WTC11 (cell line): Measurements from ENCODE around the gene MCM3AP. TPM values are rescaled to one million over a fixed set of nuclear protein-coding genes. Genes with fewer than 3 reads are reported as not detected.

Experiments used
- ATAC-seq: fragments of 200-7000 bp; cut with Tn5 transposase; 2 replicates; pipeline ENCODE4 v1.10.0; 2021; ENCODE audit warnings: mild to moderate bottlenecking, moderate library complexity
- CTCF ChIA-PET: fragments of 300-600 bp; sonication (Branson Sonifier 250); formaldehyde crosslinking; loops from one replicate; lab custom pipeline; 2021; ENCODE audit warnings: antibody characterized with exemption; lab: Charles Lee
- POLR2A ChIA-PET: fragments of 350-600 bp; sonication (Branson Sonifier 250); formaldehyde crosslinking; loops from one replicate; lab custom pipeline; 2021; ENCODE audit warnings: antibody characterized with exemption; lab: Charles Lee
- DNase-seq: peaks from one replicate; pipeline ENCODE4 v3.0.0; 2021; ENCODE audit warnings: low spot score
- H3K27ac Mint-ChIP-seq: 2 replicates; pipeline ENCODE4 v1.8.0; 2021; ENCODE audit warnings: mixed read lengths
- H3K27me3 Mint-ChIP-seq: 2 replicates; pipeline ENCODE4 v1.8.0; 2021; ENCODE audit warnings: low read depth, mild to moderate bottlenecking, moderate library complexity, mixed read lengths
- H3K36me3 Mint-ChIP-seq: 2 replicates; pipeline ENCODE4 v1.8.0; 2021; ENCODE audit warnings: mixed read lengths
- H3K4me1 Mint-ChIP-seq: 2 replicates; pipeline ENCODE4 v1.8.0; 2022; ENCODE audit warnings: mixed read lengths
- H3K4me3 Mint-ChIP-seq: 2 replicates; pipeline ENCODE4 v1.8.0; 2021; ENCODE audit warnings: mild to moderate bottlenecking, moderate library complexity, mixed read lengths
- H3K9me3 Mint-ChIP-seq: 2 replicates; pipeline ENCODE4 v1.8.0; 2021; ENCODE audit warnings: mixed read lengths
- CREM ChIP-seq: sonication (generic); formaldehyde crosslinking; IDR thresholded peaks from 2 replicates; pipeline ENCODE4 v1.8.1; 2022; ENCODE audit warnings: mild to moderate bottlenecking, missing genetic modification reagents, moderate library complexity
- CTCF ChIP-seq: fragments of 200-600 bp; IDR thresholded peaks from 2 replicates; pipeline ENCODE4 v1.8.0; 2022; ENCODE audit warnings: antibody characterized with exemption
- E2F4 ChIP-seq: sonication (generic); formaldehyde crosslinking; IDR thresholded peaks from 2 replicates; pipeline ENCODE4 v1.8.1; 2022; ENCODE audit warnings: low read depth, mild to moderate bottlenecking, moderate library complexity, missing genetic modification reagents, borderline replicate concordance
- ELF4 ChIP-seq: sonication (generic); formaldehyde crosslinking; IDR thresholded peaks from 2 replicates; pipeline ENCODE4 v1.8.1; 2022; ENCODE audit warnings: low read depth, mild to moderate bottlenecking, moderate library complexity, missing genetic modification reagents
- ETV6 ChIP-seq: sonication (generic); formaldehyde crosslinking; IDR thresholded peaks from 2 replicates; pipeline ENCODE4 v1.8.1; 2022; ENCODE audit warnings: mild to moderate bottlenecking, missing genetic modification reagents
- HMGXB4 ChIP-seq: sonication (generic); formaldehyde crosslinking; IDR thresholded peaks from 2 replicates; pipeline ENCODE4 v1.8.1; 2023; ENCODE audit warnings: mild to moderate bottlenecking, moderate library complexity, missing genetic modification reagents
- IRF1 ChIP-seq: sonication (generic); formaldehyde crosslinking; IDR thresholded peaks from 2 replicates; pipeline ENCODE4 v1.8.0; 2023; ENCODE audit warnings: missing genetic modification reagents
- MXD4 ChIP-seq: fragments of 250-450 bp; sonication (Bioruptor Pico); IDR thresholded peaks from 2 replicates; pipeline ENCODE4 v1.8.0; 2021; ENCODE audit warnings: mild to moderate bottlenecking, moderate library complexity, borderline replicate concordance
- MYBL2 ChIP-seq: sonication (generic); formaldehyde crosslinking; IDR thresholded peaks from 2 replicates; pipeline ENCODE4 v1.8.1; 2023; ENCODE audit warnings: mild to moderate bottlenecking, moderate library complexity, missing genetic modification reagents
- ZBTB43 ChIP-seq: sonication (generic); formaldehyde crosslinking; IDR thresholded peaks from 2 replicates; pipeline ENCODE4 v1.8.1; 2023; ENCODE audit warnings: mild to moderate bottlenecking, missing genetic modification reagents
- ZNF121 ChIP-seq: sonication (generic); formaldehyde crosslinking; IDR thresholded peaks from 2 replicates; pipeline ENCODE4 v1.8.0; 2023; ENCODE audit warnings: missing genetic modification reagents
- ZNF232 ChIP-seq: sonication (generic); formaldehyde crosslinking; IDR thresholded peaks from 2 replicates; pipeline ENCODE4 v1.8.0; 2022; ENCODE audit warnings: mild to moderate bottlenecking, missing genetic modification reagents
- ZNF532 ChIP-seq: fragments of 250-450 bp; sonication (Bioruptor Pico); IDR thresholded peaks from 2 replicates; pipeline ENCODE4 v1.9.0; 2021; ENCODE audit warnings: mild to moderate bottlenecking, borderline replicate concordance
- total RNA-seq: library from RNA; stranded (reverse); gene quantifications from 3 replicates; pipeline ENCODE4 v1.2.3, GENCODE V29; 2021
- TF ChIP-seq, protein P1 (sequence below): sonication (generic); formaldehyde crosslinking; IDR thresholded peaks from 2 replicates; pipeline ENCODE4 v1.8.0; 2022; ENCODE audit warnings: mild to moderate bottlenecking, missing genetic modification reagents
- TF ChIP-seq, protein P2 (sequence below): sonication (generic); formaldehyde crosslinking; IDR thresholded peaks from 2 replicates; pipeline ENCODE4 v1.8.0; 2022; ENCODE audit warnings: mild to moderate bottlenecking, missing genetic modification reagents
- TF ChIP-seq, protein P3 (sequence below): sonication (generic); formaldehyde crosslinking; IDR thresholded peaks from 2 replicates; pipeline ENCODE4 v1.8.0; 2022; ENCODE audit warnings: mild to moderate bottlenecking, missing genetic modification reagents

MCM3AP gene
- total RNA-seq, 1 experiment from 2014 or later = 167 TPM

DNA sequence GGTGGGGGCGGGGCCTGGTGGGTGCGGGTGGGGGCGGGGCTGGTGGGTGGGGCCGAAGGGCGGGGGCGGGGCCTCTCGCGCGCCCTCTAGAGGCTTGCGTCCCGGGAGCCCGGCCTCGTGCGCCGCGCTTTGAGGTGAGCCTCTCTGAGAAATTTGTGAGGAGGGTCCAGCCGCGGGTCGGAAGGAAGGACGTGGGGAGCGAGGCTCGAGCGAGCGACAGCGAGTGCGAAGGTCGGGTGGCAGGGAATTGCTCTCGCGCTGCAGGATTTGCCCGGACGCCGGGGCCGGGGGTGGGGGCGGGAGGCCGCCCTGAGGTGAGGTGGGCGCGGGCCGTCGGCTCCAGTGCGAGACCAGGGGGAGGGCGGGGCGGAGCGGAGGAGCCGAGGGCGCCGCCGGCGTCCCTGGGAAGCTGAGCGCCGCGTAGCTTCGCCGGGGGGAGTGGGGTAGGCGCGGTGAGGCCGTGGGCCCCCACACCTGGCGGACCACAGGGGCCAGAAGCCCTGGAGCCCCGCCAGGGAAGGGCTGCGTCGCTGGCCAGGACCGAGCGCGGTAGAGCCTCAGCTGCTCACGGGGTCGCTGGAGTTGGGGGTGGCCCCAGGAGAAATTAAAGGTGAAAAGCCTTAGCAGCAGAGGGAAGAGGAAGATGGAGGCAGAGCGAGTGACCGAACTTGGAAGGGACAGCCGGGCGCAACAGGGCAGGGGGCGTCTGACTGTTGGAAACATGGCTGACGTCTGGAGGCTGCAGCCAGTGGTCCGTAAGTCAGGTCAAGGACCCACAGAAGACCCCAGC is 56.1 kb downstream of the MCM3AP start (continued):
- peak; percentile 27; the same call in 1 of the 2 replicates for TF ChIP-seq CTCF
- TF ChIP-seq, all 79 proteins: peak for 17

- ChIA-PET CTCF (interaction anchor here (0.9 to 2.4 kb wide), 5 partner anchors 12 to 151 kb away, joined by 3 to 11 read pairs (median 3); no protein-coding TSS in a partner anchor), POLR2A (no interaction called here)
- H3K4me1 Mint-ChIP-seq = peaks cover 27% of the 10 kb centered on the region
- DNase-seq = peak; percentile 99
- peak within 1 kb of the TSS; percentile 99 for H3K27ac Mint-ChIP-seq
- H3K27me3 Mint-ChIP-seq = peaks cover 22% of the 10 kb centered on the region
- ATAC-seq = peak; percentile 97
- H3K4me3 Mint-ChIP-seq = peak within 1 kb of the TSS; percentile 89
- peaks cover 73% of the 10 kb centered on the region for H3K36me3 Mint-ChIP-seq
- H3K9me3 Mint-ChIP-seq = peaks cover 51% of the 10 kb centered on the region
- TF ChIP-seq ZNF121 (CRISPR knock-in tag) = no peak
- no peak for TF ChIP-seq HMGXB4
- TF ChIP-seq E2F4 (CRISPR knock-in tag) = 0 out of 2 replicates have a peak, but pooled peaks have one; percentile 28
- peak; percentile 10; the same call in 1 of the 2 replicates for TF ChIP-seq ZNF232 (CRISPR knock-in tag)
- TF ChIP-seq CREM (CRISPR knock-in tag) = peak; percentile 59; the same call in 1 of the 2 replicates
- TF ChIP-seq ZBTB43 (CRISPR knock-in tag) = peak; percentile 77; the same call in 1 of the 2 replicates
- TF ChIP-seq IRF1 (CRISPR knock-in tag) = 0 out of 2 replicates have a peak, but pooled peaks have one; percentile 47
- 0 out of 2 replicates have a peak, but pooled peaks have one; percentile 63 for TF ChIP-seq ELF4
- no peak for TF ChIP-seq MXD4 (CRISPR knock-in tag)
- TF ChIP-seq, protein P1, sequence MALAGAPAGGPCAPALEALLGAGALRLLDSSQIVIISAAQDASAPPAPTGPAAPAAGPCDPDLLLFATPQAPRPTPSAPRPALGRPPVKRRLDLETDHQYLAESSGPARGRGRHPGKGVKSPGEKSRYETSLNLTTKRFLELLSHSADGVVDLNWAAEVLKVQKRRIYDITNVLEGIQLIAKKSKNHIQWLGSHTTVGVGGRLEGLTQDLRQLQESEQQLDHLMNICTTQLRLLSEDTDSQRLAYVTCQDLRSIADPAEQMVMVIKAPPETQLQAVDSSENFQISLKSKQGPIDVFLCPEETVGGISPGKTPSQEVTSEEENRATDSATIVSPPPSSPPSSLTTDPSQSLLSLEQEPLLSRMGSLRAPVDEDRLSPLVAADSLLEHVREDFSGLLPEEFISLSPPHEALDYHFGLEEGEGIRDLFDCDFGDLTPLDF (CRISPR knock-in tag) = peak; percentile 70
- peak; percentile 61; the same call in 1 of the 2 replicates for TF ChIP-seq ETV6 (CRISPR knock-in tag)
- TF ChIP-seq, protein P2, sequence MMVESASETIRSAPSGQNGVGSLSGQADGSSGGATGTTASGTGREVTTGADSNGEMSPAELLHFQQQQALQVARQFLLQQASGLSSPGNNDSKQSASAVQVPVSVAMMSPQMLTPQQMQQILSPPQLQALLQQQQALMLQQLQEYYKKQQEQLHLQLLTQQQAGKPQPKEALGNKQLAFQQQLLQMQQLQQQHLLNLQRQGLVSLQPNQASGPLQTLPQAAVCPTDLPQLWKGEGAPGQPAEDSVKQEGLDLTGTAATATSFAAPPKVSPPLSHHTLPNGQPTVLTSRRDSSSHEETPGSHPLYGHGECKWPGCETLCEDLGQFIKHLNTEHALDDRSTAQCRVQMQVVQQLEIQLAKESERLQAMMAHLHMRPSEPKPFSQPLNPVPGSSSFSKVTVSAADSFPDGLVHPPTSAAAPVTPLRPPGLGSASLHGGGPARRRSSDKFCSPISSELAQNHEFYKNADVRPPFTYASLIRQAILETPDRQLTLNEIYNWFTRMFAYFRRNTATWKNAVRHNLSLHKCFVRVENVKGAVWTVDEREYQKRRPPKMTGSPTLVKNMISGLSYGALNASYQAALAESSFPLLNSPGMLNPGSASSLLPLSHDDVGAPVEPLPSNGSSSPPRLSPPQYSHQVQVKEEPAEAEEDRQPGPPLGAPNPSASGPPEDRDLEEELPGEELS = peak; percentile 76
- TF ChIP-seq ZNF532 (CRISPR knock-in tag) = no peak
- TF ChIP-seq, protein P3, sequence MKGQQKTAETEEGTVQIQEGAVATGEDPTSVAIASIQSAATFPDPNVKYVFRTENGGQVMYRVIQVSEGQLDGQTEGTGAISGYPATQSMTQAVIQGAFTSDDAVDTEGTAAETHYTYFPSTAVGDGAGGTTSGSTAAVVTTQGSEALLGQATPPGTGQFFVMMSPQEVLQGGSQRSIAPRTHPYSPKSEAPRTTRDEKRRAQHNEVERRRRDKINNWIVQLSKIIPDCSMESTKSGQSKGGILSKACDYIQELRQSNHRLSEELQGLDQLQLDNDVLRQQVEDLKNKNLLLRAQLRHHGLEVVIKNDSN = peak; percentile 83
- TF ChIP-seq MYBL2 (CRISPR knock-in tag) = no peak
These were observed 56.9 kb downstream of the MCM3AP start, which contains the start of gene LSS for GRCh38 chr21:46228345-46229051. Gene LSS, minus strand, starts transcription at chr21:46228774. Its CDS starts 29 bp downstream, at chr21:46228745.
